Liver (tissue), 9 donors: ENCODE results near the gene NMS. TPM values are rescaled to one million over a fixed set of nuclear protein-coding genes. Genes with fewer than 3 reads are reported as not detected.

Experiments
- DNase-seq: peaks from one replicate; pipeline ENCODE4 v3.0.0-alpha.2; 2017; ENCODE audit warnings: low spot score
- H3K27ac ChIP-seq, 2 donors: one replicate each; pipeline ENCODE4 v1.7.0; 2013; ENCODE audit warnings: inconsistent platforms in 2 of 2, low read length in 2 of 2, control low read depth in 1 of 2, low read depth in 1 of 2, mild to moderate bottlenecking in 1 of 2
- H3K27me3 ChIP-seq, 4 donors: one replicate each; pipeline versions ENCODE4 v1.6.1 to v1.7.0; 2013; ENCODE audit warnings: low read length in 3 of 4, inconsistent platforms in 1 of 4, mild to moderate bottlenecking in 1 of 4, moderate library complexity in 1 of 4; ENCODE audit not compliant: control insufficient read depth in 4 of 4, insufficient read depth in 4 of 4
- H3K36me3 ChIP-seq, 4 donors: one replicate each; pipeline versions ENCODE4 v1.6.1 to v1.7.0; 2013; ENCODE audit warnings: low read length in 3 of 4, mild to moderate bottlenecking in 3 of 4, low read depth in 1 of 4, moderate library complexity in 1 of 4; ENCODE audit not compliant: control insufficient read depth in 4 of 4, insufficient read depth in 3 of 4
- H3K4me1 ChIP-seq, 4 donors: one replicate each; pipeline versions ENCODE4 v1.6.1 to v1.7.0; 2013; ENCODE audit warnings: low read length in 3 of 4, mild to moderate bottlenecking in 3 of 4, moderate library complexity in 1 of 4; ENCODE audit not compliant: control insufficient read depth in 4 of 4, insufficient read depth in 4 of 4
- H3K4me3 ChIP-seq, 3 donors: one replicate each; pipeline versions ENCODE4 v1.6.1 to v1.7.0; 2013; ENCODE audit warnings: low read length in 3 of 3, control low read depth in 1 of 3, low read depth in 1 of 3, mild to moderate bottlenecking in 1 of 3
- H3K9ac ChIP-seq, 2 donors: one replicate each; pipeline ENCODE4 v1.7.0; 2013; ENCODE audit warnings: low read length in 2 of 2, mild to moderate bottlenecking in 2 of 2, moderate library complexity in 2 of 2, control low read depth in 1 of 2, low read depth in 1 of 2
- H3K9me3 ChIP-seq, 4 donors: one replicate each; pipeline versions ENCODE4 v1.6.1 to v1.7.0; 2013; ENCODE audit warnings: low read length in 3 of 4; ENCODE audit not compliant: control insufficient read depth in 4 of 4
- EGR1 ChIP-seq, 2 donors: IDR thresholded peaks; 2 replicates each; pipeline ENCODE4 v1.6.1; 2016 to 2018; ENCODE audit warnings: antibody characterized with exemption in 2 of 2, low read depth in 2 of 2
- FOXA1 ChIP-seq: IDR thresholded peaks from 2 replicates; pipeline ENCODE4 v1.6.1; 2016; ENCODE audit warnings: antibody characterized with exemption
- FOXA2 ChIP-seq: IDR thresholded peaks from 2 replicates; pipeline ENCODE4 v1.6.1; 2016; ENCODE audit warnings: antibody characterized with exemption
- GABPA ChIP-seq, 2 donors: IDR thresholded peaks in 1 of 2; conservative IDR thresholded peaks in 1 of 2; 2 replicates each; pipeline ENCODE4 v1.6.1; 2016; ENCODE audit warnings: antibody characterized with exemption in 2 of 2, mild to moderate bottlenecking in 1 of 2, moderate library complexity in 1 of 2
- HNF4A ChIP-seq, 2 donors: conservative IDR thresholded peaks; 2 replicates each; pipeline ENCODE4 v1.6.1; 2016; ENCODE audit warnings: antibody characterized with exemption in 2 of 2, mild to moderate bottlenecking in 2 of 2
- HNF4G ChIP-seq: IDR thresholded peaks from 2 replicates; pipeline ENCODE4 v1.6.1; 2016; ENCODE audit warnings: antibody characterized with exemption
- JUND ChIP-seq, 2 donors: IDR thresholded peaks; 2 replicates each; pipeline ENCODE4 v1.6.1; 2016; ENCODE audit warnings: antibody characterized with exemption in 2 of 2
- NR2F2 ChIP-seq: IDR thresholded peaks from 2 replicates; pipeline ENCODE4 v1.6.1; 2016; ENCODE audit warnings: antibody characterized with exemption
- RAD21 ChIP-seq, 2 donors: IDR thresholded peaks; 2 replicates each; pipeline ENCODE4 v1.6.1; 2016; ENCODE audit warnings: antibody characterized with exemption in 2 of 2, mild to moderate bottlenecking in 2 of 2
- RXRA ChIP-seq, 2 donors: IDR thresholded peaks; 2 replicates each; pipeline ENCODE4 v1.6.1; 2017 to 2018; ENCODE audit warnings: antibody characterized with exemption in 2 of 2, mild to moderate bottlenecking in 1 of 2
- SP1 ChIP-seq: IDR thresholded peaks from 2 replicates; pipeline ENCODE4 v1.6.1; 2018; ENCODE audit warnings: antibody characterized with exemption, mild to moderate bottlenecking
- TAF1 ChIP-seq: conservative IDR thresholded peaks from 2 replicates; pipeline ENCODE4 v1.6.1; 2016; ENCODE audit warnings: antibody characterized with exemption, mild to moderate bottlenecking
- YY1 ChIP-seq: IDR thresholded peaks from 2 replicates; pipeline ENCODE4 v1.6.1; 2016; ENCODE audit warnings: antibody characterized with exemption, mild to moderate bottlenecking
- WGBS: extraction: QIAGEN DNeasy Blood & Tissue Kit; methylation state at CpG from one replicate; pipeline ENCODE4 v1.1.7; 2013; 5-methylcytosine and 5-hydroxymethylcytosine counted together
- polyA plus RNA-seq, 2 donors: library from polyadenylated mRNA; stranded (reverse) in 1 of 2; unstranded in 1 of 2; fragments of 200-250 nt in 1 of 2; fragments of >200 nt in 1 of 2; fragmentation: Nextera tagmentation in 1 of 2; extraction: Ambion mirVana in 1 of 2; gene quantifications; one replicate each; pipeline versions ENCODE4 v1.2.1 to v1.2.3, GENCODE V29; 2013 to 2015
- total RNA-seq, 2 donors: library from RNA; depleted of rRNA; stranded (reverse); fragments of >200 nt; gene quantifications; one replicate each; pipeline ENCODE4 v1.2.3, GENCODE V29; 2014
- TF ChIP-seq, protein P1 (sequence below): IDR thresholded peaks from 2 replicates; pipeline ENCODE4 v1.6.1; 2016; ENCODE audit warnings: antibody characterized with exemption
- TF ChIP-seq, protein P2 (sequence below): fragments of 150-350 bp; IDR thresholded peaks from 2 replicates; pipeline ENCODE4 v1.5.1; 2017; ENCODE audit warnings: improper control_type of control experiment, low read depth, low read length; ENCODE audit not compliant: missing input control
- TF ChIP-seq, protein P3 (sequence below): IDR thresholded peaks from 2 replicates; pipeline ENCODE4 v1.6.1; 2016; ENCODE audit warnings: antibody characterized with exemption
- TF ChIP-seq, protein P4 (sequence below): IDR thresholded peaks from 2 replicates; pipeline ENCODE4 v1.6.1; 2016; ENCODE audit warnings: antibody characterized with exemption, mild to moderate bottlenecking
- TF ChIP-seq, protein P5 (sequence below): IDR thresholded peaks from 2 replicates; pipeline ENCODE4 v1.6.1; 2016; ENCODE audit warnings: antibody characterized with exemption
- donor health status: healthy.
- donor health status: healthy.
- donor health status: healthy.
- donor health status: healthy.
- donor health status: healthy.

The NMS gene
- total and polyA plus RNA-seq, 4 donors: not detected

DNA sequence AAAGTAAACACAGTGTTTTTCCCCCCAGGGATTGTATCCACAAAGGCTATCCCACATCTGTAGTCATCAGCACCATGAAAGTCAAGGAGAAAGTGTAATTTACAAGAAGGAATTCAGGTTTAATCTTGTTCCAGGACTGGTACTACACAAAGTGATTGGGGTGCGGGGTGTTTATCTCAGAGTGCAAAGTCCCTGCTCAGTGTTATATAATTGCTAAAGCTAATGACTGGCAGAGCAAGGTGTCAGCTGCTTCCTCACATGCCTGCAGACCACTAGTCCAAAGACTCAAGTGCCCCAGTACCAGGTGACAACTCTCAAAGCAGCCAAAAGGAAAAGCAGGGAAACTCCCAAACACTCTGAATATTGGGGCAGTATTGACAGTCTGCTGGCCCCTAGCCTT, 52.1 kb downstream of the NMS start:
- DNase-seq: no peak
- Histone ChIP-seq H3K36me3 (no peaks in the 10 kb centered on the region), H3K27ac (no peak overlapping the region), H3K27me3 (no peaks in the 10 kb centered on the region), H3K9me3 (no peaks in the 10 kb centered on the region), H3K9ac (no peak overlapping the region), H3K4me3 (no peak overlapping the region), H3K4me1 (no peaks in the 10 kb centered on the region)
- 58% methylated on average over 1 of the region's 1 CpG for WGBS
- TF ChIP-seq, protein P1, sequence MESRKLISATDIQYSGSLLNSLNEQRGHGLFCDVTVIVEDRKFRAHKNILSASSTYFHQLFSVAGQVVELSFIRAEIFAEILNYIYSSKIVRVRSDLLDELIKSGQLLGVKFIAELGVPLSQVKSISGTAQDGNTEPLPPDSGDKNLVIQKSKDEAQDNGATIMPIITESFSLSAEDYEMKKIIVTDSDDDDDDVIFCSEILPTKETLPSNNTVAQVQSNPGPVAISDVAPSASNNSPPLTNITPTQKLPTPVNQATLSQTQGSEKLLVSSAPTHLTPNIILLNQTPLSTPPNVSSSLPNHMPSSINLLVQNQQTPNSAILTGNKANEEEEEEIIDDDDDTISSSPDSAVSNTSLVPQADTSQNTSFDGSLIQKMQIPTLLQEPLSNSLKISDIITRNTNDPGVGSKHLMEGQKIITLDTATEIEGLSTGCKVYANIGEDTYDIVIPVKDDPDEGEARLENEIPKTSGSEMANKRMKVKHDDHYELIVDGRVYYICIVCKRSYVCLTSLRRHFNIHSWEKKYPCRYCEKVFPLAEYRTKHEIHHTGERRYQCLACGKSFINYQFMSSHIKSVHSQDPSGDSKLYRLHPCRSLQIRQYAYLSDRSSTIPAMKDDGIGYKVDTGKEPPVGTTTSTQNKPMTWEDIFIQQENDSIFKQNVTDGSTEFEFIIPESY: no peak
- TF ChIP-seq FOXA1: no peak
- no peak for TF ChIP-seq TAF1
- TF ChIP-seq, protein P2, sequence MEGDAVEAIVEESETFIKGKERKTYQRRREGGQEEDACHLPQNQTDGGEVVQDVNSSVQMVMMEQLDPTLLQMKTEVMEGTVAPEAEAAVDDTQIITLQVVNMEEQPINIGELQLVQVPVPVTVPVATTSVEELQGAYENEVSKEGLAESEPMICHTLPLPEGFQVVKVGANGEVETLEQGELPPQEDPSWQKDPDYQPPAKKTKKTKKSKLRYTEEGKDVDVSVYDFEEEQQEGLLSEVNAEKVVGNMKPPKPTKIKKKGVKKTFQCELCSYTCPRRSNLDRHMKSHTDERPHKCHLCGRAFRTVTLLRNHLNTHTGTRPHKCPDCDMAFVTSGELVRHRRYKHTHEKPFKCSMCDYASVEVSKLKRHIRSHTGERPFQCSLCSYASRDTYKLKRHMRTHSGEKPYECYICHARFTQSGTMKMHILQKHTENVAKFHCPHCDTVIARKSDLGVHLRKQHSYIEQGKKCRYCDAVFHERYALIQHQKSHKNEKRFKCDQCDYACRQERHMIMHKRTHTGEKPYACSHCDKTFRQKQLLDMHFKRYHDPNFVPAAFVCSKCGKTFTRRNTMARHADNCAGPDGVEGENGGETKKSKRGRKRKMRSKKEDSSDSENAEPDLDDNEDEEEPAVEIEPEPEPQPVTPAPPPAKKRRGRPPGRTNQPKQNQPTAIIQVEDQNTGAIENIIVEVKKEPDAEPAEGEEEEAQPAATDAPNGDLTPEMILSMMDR: no peak
- TF ChIP-seq RXRA (IDR thresholded peaks at IDR 0.05): no peak
- no peak for TF ChIP-seq EGR1 (IDR thresholded peaks at IDR 0.05; ENCODE audit: low read depth in 2 of 2)
- TF ChIP-seq FOXA2: no peak
- no peak for TF ChIP-seq GABPA (IDR thresholded peaks at IDR 0.05 in 1 of 2, conservative IDR thresholded peaks at IDR 0.05 in 1 of 2)

DNA sequence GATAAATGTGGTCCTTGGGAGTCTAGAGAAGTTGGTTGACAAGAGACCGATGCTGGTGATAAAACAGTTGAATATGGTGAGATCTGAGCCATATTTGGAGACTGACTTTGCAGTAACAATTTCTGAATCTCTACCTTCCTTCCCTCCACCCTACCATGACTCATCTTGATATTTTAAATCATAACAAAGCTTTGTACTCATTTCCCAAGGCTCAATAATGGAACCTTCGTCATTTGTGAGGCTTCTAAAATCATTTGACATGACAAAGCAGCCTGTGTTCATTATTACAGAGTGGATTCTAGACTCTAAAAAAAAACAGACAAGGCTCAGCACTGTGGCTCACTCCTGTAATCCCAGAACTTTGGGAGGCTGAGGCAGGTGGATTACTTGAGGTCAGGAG, 54.0 kb downstream of the NMS start:
- 90% methylated on average over 2 of the region's 2 CpGs for WGBS

More for the DNA sequence above, 54.0 kb downstream of the NMS start:
- H3K27ac ChIP-seq: no peak overlapping the region
- no peak overlapping the region for H3K9ac ChIP-seq
- H3K27me3 ChIP-seq: no peaks in the 10 kb centered on the region
- no peak for DNase-seq
- H3K36me3 ChIP-seq: no peaks in the 10 kb centered on the region
- TF ChIP-seq HNF4A (conservative IDR thresholded peaks at IDR 0.05) (no peak), JUND (IDR thresholded peaks at IDR 0.05) (no peak), YY1 (no peak), GABPA (IDR thresholded peaks at IDR 0.05 in 1 of 2, conservative IDR thresholded peaks at IDR 0.05 in 1 of 2) (no peak), SP1 (no peak), NR2F2 (no peak), EGR1 (IDR thresholded peaks at IDR 0.05; ENCODE audit: low read depth in 2 of 2) (no peak), RXRA (IDR thresholded peaks at IDR 0.05) (no peak), RAD21 (IDR thresholded peaks at IDR 0.05) (no peak), FOXA1 (no peak), FOXA2 (no peak), HNF4G (no peak), TAF1 (no peak)
- TF ChIP-seq, protein P3, sequence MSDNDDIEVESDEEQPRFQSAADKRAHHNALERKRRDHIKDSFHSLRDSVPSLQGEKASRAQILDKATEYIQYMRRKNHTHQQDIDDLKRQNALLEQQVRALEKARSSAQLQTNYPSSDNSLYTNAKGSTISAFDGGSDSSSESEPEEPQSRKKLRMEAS: no peak
- TF ChIP-seq, protein P2: no peak
- TF ChIP-seq, protein P4, sequence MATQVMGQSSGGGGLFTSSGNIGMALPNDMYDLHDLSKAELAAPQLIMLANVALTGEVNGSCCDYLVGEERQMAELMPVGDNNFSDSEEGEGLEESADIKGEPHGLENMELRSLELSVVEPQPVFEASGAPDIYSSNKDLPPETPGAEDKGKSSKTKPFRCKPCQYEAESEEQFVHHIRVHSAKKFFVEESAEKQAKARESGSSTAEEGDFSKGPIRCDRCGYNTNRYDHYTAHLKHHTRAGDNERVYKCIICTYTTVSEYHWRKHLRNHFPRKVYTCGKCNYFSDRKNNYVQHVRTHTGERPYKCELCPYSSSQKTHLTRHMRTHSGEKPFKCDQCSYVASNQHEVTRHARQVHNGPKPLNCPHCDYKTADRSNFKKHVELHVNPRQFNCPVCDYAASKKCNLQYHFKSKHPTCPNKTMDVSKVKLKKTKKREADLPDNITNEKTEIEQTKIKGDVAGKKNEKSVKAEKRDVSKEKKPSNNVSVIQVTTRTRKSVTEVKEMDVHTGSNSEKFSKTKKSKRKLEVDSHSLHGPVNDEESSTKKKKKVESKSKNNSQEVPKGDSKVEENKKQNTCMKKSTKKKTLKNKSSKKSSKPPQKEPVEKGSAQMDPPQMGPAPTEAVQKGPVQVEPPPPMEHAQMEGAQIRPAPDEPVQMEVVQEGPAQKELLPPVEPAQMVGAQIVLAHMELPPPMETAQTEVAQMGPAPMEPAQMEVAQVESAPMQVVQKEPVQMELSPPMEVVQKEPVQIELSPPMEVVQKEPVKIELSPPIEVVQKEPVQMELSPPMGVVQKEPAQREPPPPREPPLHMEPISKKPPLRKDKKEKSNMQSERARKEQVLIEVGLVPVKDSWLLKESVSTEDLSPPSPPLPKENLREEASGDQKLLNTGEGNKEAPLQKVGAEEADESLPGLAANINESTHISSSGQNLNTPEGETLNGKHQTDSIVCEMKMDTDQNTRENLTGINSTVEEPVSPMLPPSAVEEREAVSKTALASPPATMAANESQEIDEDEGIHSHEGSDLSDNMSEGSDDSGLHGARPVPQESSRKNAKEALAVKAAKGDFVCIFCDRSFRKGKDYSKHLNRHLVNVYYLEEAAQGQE: no peak
- TF ChIP-seq, protein P1: no peak
- TF ChIP-seq, protein P5, sequence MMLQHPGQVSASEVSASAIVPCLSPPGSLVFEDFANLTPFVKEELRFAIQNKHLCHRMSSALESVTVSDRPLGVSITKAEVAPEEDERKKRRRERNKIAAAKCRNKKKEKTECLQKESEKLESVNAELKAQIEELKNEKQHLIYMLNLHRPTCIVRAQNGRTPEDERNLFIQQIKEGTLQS: no peak
- no peaks in the 10 kb centered on the region for H3K4me1 ChIP-seq
- no peak overlapping the region for H3K4me3 ChIP-seq
- no peaks in the 10 kb centered on the region for H3K9me3 ChIP-seq
